OCI-LY3 (cell line): ENCODE results near the gene TMX1.

Experiments
- H2AFZ ChIP-seq: fragments of 200-600, 300-600 bp; shearing (Covaris generic); 2 replicates; pipeline ENCODE4 v1.6.0; 2014; ENCODE audit warnings: antibody characterized with exemption, low read depth, low read length
- H3K27ac ChIP-seq: fragments of 200-600, 300-600 bp; sonication (generic); 2 replicates; pipeline ENCODE4 v1.5.1; 2014; ENCODE audit warnings: mild to moderate bottlenecking, low read length, moderate library complexity, mixed read lengths
- H3K27me3 ChIP-seq: fragments of 200-600, 300-600 bp; sonication (generic); 2 replicates; pipeline ENCODE4 v1.6.1; 2014; ENCODE audit warnings: low read depth, low read length, mixed read lengths
- H3K36me3 ChIP-seq: fragments of 200-600, 300-600 bp; sonication (generic); replicated peaks from 2 replicates; pipeline ENCODE3; 2014; ENCODE audit warnings: low read depth, low read length, mixed read lengths
- H3K4me1 ChIP-seq: fragments of 300-600, 200-600 bp; sonication (generic); 2 replicates; pipeline ENCODE4 v1.6.1; 2014; ENCODE audit warnings: low read length, mixed read lengths
- H3K4me2 ChIP-seq: fragments of 200-600, 300-600 bp; sonication (generic); 2 replicates; pipeline ENCODE4 v1.6.1; 2014; ENCODE audit warnings: low read length, mixed read lengths
- H3K4me3 ChIP-seq: fragments of 300-600, 200-600 bp; sonication (generic); 2 replicates; pipeline ENCODE4 v1.5.1; 2014; ENCODE audit warnings: antibody characterized with exemption, mild to moderate bottlenecking, low read length, moderate library complexity
- H3K79me2 ChIP-seq: fragments of 300-600, 200-600 bp; shearing (Covaris generic); 2 replicates; pipeline ENCODE4 v1.6.1; 2014; ENCODE audit warnings: mild to moderate bottlenecking, low read length, mixed read lengths
- H3K9ac ChIP-seq: fragments of 300-600, 200-600 bp; shearing (Covaris generic); 2 replicates; pipeline ENCODE4 v1.6.0; 2014; ENCODE audit warnings: mild to moderate bottlenecking, low read length, moderate library complexity
- H3K9me3 ChIP-seq: fragments of 200-600, 300-600 bp; shearing (Covaris generic); 2 replicates; pipeline ENCODE4 v1.6.1; 2014; ENCODE audit warnings: low read length, mixed read lengths; ENCODE audit not compliant: insufficient read depth
- H4K20me1 ChIP-seq: fragments of 200-600, 300-600 bp; sonication (generic); 2 replicates; pipeline ENCODE4 v1.6.1; 2016; ENCODE audit warnings: low read length, mixed read lengths; ENCODE audit not compliant: insufficient read depth
- EZH2phosphoT487 ChIP-seq: fragments of 200-600 bp; shearing (Covaris generic); IDR thresholded peaks from 2 replicates; pipeline ENCODE4 v1.6.1; 2018; ENCODE audit warnings: antibody characterized with exemption, mixed run types, low read depth
- TF ChIP-seq, protein P1 (sequence below): fragments of 200-600, 300-600 bp; sonication (generic); IDR thresholded peaks from 2 replicates; pipeline ENCODE4 v1.5.1; 2014; ENCODE audit warnings: antibody characterized with exemption, low read length, low read depth

Gene TMX1

DNA sequence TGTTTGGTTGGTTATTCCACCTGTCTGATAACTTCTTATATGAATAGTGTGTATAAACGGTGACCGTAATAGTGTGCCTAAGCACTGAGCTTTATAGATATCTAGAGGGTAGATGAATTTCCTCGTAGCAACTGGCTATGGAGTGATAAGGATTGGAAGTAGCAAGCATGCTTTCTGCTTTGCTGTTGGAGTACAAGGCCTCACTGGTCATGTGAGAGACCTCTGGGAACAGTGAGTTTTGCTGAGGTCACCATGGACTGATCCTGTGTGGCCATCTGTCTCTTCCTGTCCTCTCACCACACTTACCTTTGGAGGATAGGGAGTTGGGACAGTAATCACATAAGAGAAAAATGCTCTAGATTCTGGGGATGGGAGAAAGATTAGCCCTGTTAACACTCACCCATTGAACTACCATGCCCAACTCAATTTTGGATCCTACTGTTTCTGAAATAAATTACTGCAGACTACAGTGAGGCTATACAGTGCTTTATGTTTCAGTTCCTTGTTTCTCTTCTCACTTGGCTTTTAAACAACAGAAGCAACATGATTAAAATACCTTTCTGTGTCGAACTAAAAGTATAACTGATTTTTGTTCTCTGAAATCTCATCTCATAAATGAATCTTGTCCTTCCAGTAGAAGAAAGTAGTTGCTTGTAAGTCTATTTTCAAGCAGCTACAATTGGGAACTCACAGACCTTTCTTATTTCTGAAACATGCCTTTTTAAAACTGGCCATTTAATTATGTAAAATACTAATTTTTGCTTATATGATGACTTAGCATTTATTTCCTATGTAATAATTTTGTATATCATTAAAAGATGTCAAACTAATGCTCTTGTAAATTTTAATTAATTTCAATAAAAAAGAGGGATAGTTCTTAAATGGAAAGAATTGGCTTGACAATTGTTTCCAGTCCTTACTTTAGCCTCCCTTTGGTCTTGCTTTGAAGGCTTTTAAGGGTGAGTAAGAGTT lies 8.3 kb downstream of the TMX1 start:
- no peak for TF ChIP-seq EZH2phosphoT487
- TF ChIP-seq, protein P1, sequence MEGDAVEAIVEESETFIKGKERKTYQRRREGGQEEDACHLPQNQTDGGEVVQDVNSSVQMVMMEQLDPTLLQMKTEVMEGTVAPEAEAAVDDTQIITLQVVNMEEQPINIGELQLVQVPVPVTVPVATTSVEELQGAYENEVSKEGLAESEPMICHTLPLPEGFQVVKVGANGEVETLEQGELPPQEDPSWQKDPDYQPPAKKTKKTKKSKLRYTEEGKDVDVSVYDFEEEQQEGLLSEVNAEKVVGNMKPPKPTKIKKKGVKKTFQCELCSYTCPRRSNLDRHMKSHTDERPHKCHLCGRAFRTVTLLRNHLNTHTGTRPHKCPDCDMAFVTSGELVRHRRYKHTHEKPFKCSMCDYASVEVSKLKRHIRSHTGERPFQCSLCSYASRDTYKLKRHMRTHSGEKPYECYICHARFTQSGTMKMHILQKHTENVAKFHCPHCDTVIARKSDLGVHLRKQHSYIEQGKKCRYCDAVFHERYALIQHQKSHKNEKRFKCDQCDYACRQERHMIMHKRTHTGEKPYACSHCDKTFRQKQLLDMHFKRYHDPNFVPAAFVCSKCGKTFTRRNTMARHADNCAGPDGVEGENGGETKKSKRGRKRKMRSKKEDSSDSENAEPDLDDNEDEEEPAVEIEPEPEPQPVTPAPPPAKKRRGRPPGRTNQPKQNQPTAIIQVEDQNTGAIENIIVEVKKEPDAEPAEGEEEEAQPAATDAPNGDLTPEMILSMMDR, result no peak
- no peaks in the 10 kb centered on the region for H3K9me3 ChIP-seq
- peaks cover 11% of the 10 kb centered on the region; the same call in 1 of the 2 replicates for H4K20me1 ChIP-seq
- peaks cover 43% of the 10 kb centered on the region for H3K79me2 ChIP-seq
- H2AFZ ChIP-seq, result no peak overlapping the region
- H3K4me1 ChIP-seq, result peaks cover 17% of the 10 kb centered on the region
- peaks cover 65% of the 10 kb centered on the region for H3K36me3 ChIP-seq
- peak overlapping the region; percentile 84 for H3K27ac ChIP-seq
- H3K9ac ChIP-seq, result peak overlapping the region; percentile 23
- H3K4me2 ChIP-seq, result peak overlapping the region; percentile 66
- H3K27me3 ChIP-seq, result no peaks in the 10 kb centered on the region
- H3K4me3 ChIP-seq, result peak overlapping the region; percentile 29

DNA sequence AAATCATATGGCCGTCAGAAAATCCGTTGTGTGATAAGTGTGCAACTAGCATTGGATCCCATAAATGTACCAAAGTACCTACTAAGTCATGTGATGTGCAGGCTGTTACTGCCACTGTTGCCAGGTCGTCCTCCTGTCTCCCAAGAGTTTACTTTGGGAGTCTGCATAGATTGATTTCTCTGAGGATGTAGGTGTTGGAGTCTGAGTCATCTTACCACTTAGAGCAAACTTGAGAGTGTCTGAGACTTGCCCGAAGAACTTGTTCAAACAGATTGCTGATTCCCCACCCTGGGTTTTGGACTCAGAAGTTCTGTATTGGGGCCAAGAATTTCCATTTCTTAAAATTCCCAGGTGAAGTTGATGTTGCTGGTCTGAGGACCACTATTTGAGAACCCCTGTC lies 11.4 kb downstream of the TMX1 start:
- Histone ChIP-seq H3K4me1 (peaks cover 24% of the 10 kb centered on the region), H3K79me2 (peaks cover 11% of the 10 kb centered on the region; the same call in 1 of the 2 replicates)
- TF ChIP-seq, protein P1, result no peak
- no peak for TF ChIP-seq EZH2phosphoT487

GRCh38 chr14:51253880-51254279 lies 13.8 kb downstream of the TMX1 start:
- TF ChIP-seq, protein P1, result no peak
- TF ChIP-seq EZH2phosphoT487, result no peak
- H3K4me3 ChIP-seq, result no peak overlapping the region
- H3K4me2 ChIP-seq, result no peak overlapping the region
- no peaks in the 10 kb centered on the region; the same call in 1 of the 2 replicates for H4K20me1 ChIP-seq
- H3K36me3 ChIP-seq, result peaks cover 77% of the 10 kb centered on the region
- no peaks in the 10 kb centered on the region for H3K27me3 ChIP-seq
- H3K79me2 ChIP-seq, result peaks cover 3% of the 10 kb centered on the region; the same call in 1 of the 2 replicates
- no peak overlapping the region for H3K27ac ChIP-seq
- 0 out of 2 replicates have a peak, but pooled peaks cover 3% of the 10 kb centered on the region for H3K9me3 ChIP-seq
- H3K4me1 ChIP-seq, result peaks cover 10% of the 10 kb centered on the region
- H3K9ac ChIP-seq, result no peak overlapping the region
- H2AFZ ChIP-seq, result no peak overlapping the region

More for the DNA sequence above, 11.4 kb downstream of the TMX1 start:
- Histone ChIP-seq H3K36me3 (peaks cover 71% of the 10 kb centered on the region), H2AFZ (no peak overlapping the region), H3K27me3 (no peaks in the 10 kb centered on the region), H3K9ac (no peak overlapping the region), H4K20me1 (peaks cover 6% of the 10 kb centered on the region; the same call in 1 of the 2 replicates), H3K4me2 (no peak overlapping the region), H3K4me3 (no peak overlapping the region), H3K9me3 (no peaks in the 10 kb centered on the region), H3K27ac (no peak overlapping the region)

DNA sequence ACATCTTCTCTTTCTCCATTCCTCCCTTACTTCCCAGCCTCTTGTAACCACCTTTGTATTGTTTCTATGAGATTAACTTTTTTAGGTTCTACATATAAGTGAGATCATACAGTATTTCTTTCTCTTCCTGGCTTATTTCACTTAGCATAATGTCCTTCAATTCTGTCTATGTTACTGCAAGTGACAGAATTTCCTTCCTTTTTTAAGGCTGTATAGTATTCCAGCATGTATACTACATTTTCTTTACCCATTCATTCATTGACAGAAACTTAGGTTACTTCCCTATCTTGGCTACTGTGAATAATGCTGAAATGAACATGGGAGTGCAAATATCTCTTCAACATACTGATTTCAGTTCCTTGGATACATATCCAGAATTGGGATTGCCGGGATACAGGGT lies 18.2 kb downstream of the TMX1 start:
- H3K27me3 ChIP-seq, result no peaks in the 10 kb centered on the region
- no peak overlapping the region for H3K9ac ChIP-seq
- H3K4me1 ChIP-seq, result peaks cover 7% of the 10 kb centered on the region
- TF ChIP-seq, protein P1, result no peak
- TF ChIP-seq EZH2phosphoT487, result no peak
- H3K79me2 ChIP-seq, result no peaks in the 10 kb centered on the region
- 0 out of 2 replicates have a peak, but pooled peaks cover 3% of the 10 kb centered on the region for H3K9me3 ChIP-seq
- no peak overlapping the region for H2AFZ ChIP-seq
- no peak overlapping the region for H3K27ac ChIP-seq
- H3K36me3 ChIP-seq, result peaks cover 49% of the 10 kb centered on the region
- H4K20me1 ChIP-seq, result no peaks in the 10 kb centered on the region; the same call in 1 of the 2 replicates
- no peak overlapping the region for H3K4me2 ChIP-seq
- no peak overlapping the region for H3K4me3 ChIP-seq
